Limb (tissue), 2 donors: ENCODE results near the gene MCUB.
A peak's percentile ranks its signal among the peaks of the same experiment; 100 is the strongest.
"Not testable (repeated sequence)": the region's sequence is repeated elsewhere in the genome, so short reads cannot be mapped to it uniquely, and the experiment has no call there.

Experiments
- DNase-seq, 2 donors: peaks; one replicate each; pipeline ENCODE4 v3.0.0-alpha.2; 2016; ENCODE audit errors: extremely low spot score in 2 of 2

MCUB gene

DNA sequence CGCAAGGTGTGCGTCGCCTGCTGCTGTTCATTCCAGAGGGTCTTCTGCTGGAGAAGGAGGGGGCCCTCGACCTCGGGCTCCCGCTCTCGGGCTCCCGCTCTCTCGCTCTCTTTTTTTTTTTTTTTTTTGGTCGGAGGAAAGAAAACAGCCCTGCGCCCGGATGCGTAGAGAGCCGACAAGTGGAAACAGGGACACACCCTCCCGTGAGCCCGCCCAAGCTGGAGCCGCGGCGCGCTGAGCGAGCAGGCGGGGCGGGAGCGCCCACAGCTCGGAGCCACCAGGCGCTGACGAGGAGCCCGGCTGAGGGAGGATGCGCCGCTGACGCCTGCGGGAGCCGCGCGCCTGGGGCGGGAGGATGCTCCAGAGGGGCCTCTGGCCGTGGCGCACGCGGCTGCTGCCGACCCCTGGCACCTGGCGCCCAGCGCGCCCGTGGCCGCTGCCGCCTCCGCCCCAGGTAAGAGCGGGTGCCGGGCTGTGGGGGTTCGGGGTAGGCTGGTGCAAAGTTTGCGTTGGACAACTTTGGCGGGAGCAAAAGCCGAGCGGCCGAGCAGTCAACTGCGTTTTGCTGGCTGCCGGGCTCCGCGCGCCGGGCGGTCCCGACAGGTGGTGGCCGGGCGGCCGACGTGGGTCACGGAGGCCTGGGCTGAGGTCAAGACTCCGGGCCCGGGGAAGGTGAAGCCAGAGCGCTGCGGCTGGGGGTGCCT is at the start of gene MCUB:
Gene MCUB, plus strand, starts transcription at position 264 of the 704 bp plus-strand sequence. Its CDS starts 92 bp downstream, at position 356.
- peak; percentile 77 to 83 for DNase-seq

GRCh38 chr4:109510687-109511086 is 49.4 kb upstream of the MCUB start:
- no peak for DNase-seq

GRCh38 chr4:109511414-109511813 is 48.6 kb upstream of the MCUB start:
- no peak for DNase-seq

- DNase-seq = not testable (repeated sequence)
These were observed 46.7 kb upstream of the MCUB start for GRCh38 chr4:109513368-109513767.

- no peak for DNase-seq
These were observed 27.9 kb upstream of the MCUB start for GRCh38 chr4:109532182-109532581.

DNA sequence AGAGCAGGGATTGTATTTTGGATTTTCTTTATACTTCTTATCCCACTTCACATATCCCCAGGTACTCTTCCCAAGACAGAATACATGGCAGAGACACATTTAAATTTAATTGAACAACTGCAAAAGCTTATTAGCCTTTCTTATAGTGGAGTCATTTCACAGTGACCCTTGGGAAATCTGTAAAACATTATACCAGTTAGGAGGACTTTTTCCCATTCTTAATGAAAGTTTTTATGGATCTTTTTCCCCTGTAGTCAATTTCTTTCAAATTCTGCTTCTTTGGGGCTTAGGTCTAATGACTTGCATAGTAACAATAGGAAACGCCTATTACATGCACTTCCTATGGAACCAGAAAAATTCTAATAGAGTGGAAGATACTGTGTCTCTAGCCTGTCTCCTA is 14.6 kb upstream of the MCUB start:
- no peak for DNase-seq

GRCh38 chr4:109547394-109547793 is 12.7 kb upstream of the MCUB start:
- DNase-seq = no peak

GRCh38 chr4:109548655-109549054 is 11.4 kb upstream of the MCUB start:
- DNase-seq = no peak

DNA sequence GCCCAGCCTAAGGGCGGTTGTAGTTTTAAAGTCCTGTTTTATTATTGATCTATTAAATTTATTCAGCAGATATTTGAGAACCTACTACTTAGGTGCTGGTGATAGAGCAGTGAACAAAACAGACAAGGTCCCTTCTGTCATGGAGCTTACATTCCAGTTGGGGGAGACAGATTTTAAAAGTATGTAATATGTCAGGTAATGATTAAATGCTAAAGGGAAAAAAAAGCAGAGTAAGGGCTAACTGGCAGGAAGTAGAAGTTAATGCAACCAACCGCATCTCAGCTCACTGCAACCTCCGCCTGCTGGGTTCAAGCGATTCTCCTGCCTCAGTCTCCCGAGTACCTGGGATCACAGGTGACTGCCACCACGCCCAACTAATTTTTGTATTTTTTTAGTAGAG is 7.8 kb upstream of the MCUB start:
- no peak for DNase-seq

DNA sequence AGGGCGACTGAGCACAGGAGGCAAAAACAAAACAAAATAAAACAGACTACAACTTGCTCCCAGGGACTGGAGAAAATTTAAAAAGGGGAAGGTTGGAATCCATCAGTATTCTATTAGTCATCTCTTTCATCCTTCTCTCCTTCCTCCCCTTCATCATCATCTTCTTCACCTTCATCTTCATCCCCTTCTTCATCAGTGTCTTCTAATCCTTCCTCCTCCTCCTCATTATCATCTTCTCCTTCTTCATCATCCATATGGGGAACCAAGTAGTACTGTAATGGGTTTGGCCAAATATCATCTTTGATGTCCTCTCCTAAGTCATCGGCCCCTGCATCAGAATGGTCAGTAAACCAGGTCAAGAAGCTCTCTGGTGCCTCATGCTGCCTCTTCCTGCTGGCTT is 6.9 kb upstream of the MCUB start:
- no peak for DNase-seq

GRCh38 chr4:109554971-109555370 is 5.1 kb upstream of the MCUB start:
- no peak for DNase-seq

GRCh38 chr4:109557433-109557832 is 2.6 kb upstream of the MCUB start:
- DNase-seq = no peak

GRCh38 chr4:109558095-109558494 is 2.0 kb upstream of the MCUB start:
- DNase-seq = not testable (repeated sequence)

DNA sequence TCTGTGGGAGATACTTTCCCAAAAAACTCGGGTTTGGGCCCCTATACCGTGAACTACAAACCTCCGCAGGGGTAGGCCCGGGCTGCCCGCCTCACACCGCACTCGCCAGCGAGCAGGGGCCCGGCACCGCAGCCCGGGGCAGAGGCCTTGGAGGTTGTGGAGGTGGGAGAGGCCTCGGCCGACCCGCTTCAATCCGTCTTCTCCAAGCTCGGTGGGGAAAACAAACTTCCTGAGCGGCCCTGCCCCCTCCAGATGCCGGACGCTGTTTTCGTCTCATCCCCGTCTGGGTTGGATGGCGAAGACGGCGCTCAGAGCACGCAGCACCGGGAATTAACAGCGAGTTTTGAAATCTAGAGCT is 442 bp upstream of the MCUB start:
- DNase-seq = no peak

DNA sequence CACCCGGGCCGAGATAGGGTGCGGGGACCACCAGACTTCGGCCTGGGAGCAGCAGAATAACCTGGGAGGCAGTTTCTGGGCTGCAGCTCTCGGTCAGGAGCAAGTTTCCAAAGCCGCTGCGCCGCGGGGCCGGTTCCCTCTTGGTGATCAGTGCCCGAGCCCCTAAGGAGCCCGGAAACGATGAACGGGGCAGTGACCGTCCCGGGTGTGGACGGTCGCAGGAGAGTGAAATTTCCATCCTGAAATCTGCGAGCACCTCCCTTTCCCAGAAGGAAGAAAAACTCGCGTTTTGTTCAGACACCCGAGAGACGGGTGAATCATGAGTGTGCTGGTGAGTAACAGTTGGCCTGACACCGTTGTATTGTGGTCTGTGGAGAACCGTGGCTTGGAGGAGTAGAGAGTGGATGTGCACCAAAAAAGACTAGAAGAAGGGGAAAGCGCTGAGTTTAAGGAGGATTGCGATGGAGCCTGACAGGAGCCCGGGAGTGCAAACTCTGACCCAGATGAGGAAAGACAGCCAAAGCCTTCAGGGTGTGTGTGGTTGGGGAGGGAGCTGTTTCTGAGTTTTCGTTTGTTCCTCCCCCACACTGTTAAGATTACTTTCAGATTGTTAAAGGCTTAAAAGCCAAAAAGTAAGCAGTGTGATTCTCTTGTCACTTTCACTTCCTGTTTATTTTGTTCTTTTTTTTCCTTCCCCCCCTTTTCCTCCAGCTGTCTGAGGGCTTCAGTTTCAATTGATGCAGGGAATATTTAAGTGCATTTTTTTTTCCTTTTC is 828 bp downstream of the MCUB start:
- peak in 1 of 2 donors; percentile 18 for DNase-seq

- DNase-seq = no peak
These were observed 2.6 kb downstream of the MCUB start for GRCh38 chr4:109562457-109563239.

GRCh38 chr4:109571494-109571893 is 11.4 kb downstream of the MCUB start:
- no peak for DNase-seq

DNA sequence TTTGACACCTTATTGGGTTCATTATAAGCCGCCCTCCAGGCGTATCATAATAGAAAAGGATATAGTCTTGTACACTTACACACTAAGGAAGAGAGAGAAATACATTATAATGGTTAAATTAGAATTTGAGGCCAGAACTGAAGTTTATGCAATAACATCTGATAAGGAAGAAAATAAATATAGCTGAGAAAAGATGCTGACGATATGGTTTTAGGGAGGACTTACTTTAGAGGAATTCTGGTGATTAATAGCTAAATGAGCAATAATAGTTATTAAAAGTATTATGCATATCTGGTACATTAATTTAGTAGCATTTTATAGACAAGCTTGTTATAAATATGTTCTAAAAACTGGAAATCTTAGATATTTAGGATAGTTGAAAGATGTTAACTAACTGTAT is 12.1 kb downstream of the MCUB start:
- no peak for DNase-seq

- DNase-seq = no peak
These were observed 14.4 kb downstream of the MCUB start for GRCh38 chr4:109574443-109574850.

- DNase-seq = no peak
These were observed 15.1 kb downstream of the MCUB start for GRCh38 chr4:109574931-109575804.

GRCh38 chr4:109576462-109576861 is 16.4 kb downstream of the MCUB start:
- DNase-seq = no peak
